Astrocyte of the cerebellum (primary cell): Measurements from ENCODE around the gene NSUN2.

ENCODE experiments used
- DNase-seq: peaks from one replicate; pipeline ENCODE4 v3.0.0-alpha.2; 2011; ENCODE audit warnings: low read depth
- H3K4me3 ChIP-seq: 2 replicates; pipeline ENCODE4 v1.5.1; 2011; ENCODE audit warnings: mild to moderate bottlenecking, low read depth, low read length, moderate library complexity
- CTCF ChIP-seq: IDR thresholded peaks from 2 replicates; pipeline ENCODE4 v1.5.1; 2012; ENCODE audit warnings: low read length, low read depth, moderate library complexity, mild to moderate bottlenecking; ENCODE audit errors: missing control alignments
- in situ Hi-C: cut with HindIII; loops from 2 replicates; pipeline ENCODE4 v1.10.0; 2017; ENCODE audit warnings: low sequenced_read_pairs

The NSUN2 gene

GRCh38 chr5:6584727-6585126, 48.1 kb downstream of the NSUN2 start:
- in situ Hi-C loops: loop anchor here (25.0 kb wide), 1 partner anchor 1097 kb away; no protein-coding TSS in a partner anchor
- H3K4me3 ChIP-seq: no peak overlapping the region
- DNase-seq: no peak
- no peak for TF ChIP-seq CTCF

- TF ChIP-seq CTCF: no peak
- no peak overlapping the region for H3K4me3 ChIP-seq
- in situ Hi-C loops: loop anchor here (25.0 kb wide), 1 partner anchor 1097 kb away; no protein-coding TSS in a partner anchor
- DNase-seq: no peak
These were observed 48.7 kb downstream of the NSUN2 start for GRCh38 chr5:6584101-6584645.

- in situ Hi-C loops: loop anchor here (25.0 kb wide), 1 partner anchor 1096 kb away; no protein-coding TSS in a partner anchor
- TF ChIP-seq CTCF: peak; percentile 31
- H3K4me3 ChIP-seq: peak overlapping the region; percentile 35
- DNase-seq: no peak
These were observed 49.6 kb downstream of the NSUN2 start for GRCh38 chr5:6583049-6583880.

DNA sequence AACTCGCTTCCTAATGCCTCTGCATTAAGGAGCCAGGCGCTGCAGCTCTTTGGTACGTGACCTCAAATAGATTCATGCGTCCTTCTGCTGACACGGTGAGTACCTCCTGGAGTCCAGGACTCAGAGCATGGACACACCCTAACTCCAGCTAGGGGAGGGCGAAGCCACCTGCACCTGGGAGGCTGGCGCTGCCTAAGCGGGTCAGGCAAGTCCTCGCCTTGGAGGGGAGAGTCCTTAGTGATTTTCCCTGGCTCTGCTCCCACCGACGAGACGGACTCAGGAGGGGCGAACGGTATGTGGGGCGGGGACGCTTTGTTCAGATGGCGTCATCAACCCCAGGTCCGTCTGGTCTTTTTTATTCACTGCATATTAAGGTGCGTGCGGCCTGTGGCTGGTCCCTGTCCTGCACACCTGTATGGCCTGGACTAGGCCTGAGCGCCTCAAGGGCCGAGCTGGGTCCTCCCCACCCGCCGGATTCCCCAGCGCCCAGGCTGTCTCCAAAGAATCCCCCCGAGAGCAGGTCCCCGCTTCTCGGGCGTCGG, 50.3 kb downstream of the NSUN2 start:
- H3K4me3 ChIP-seq: peak overlapping the region; percentile 35

GRCh38 chr5:6581559-6582426, 51.1 kb downstream of the NSUN2 start:
- H3K4me3 ChIP-seq: no peak overlapping the region
- TF ChIP-seq CTCF: no peak
- peak; percentile 6 for DNase-seq
- in situ Hi-C loops: loop anchor here (25.0 kb wide), 1 partner anchor 1094 kb away; no protein-coding TSS in a partner anchor

More for the DNA sequence above, 50.3 kb downstream of the NSUN2 start:
- in situ Hi-C loops: loop anchor here (25.0 kb wide), 1 partner anchor 1095 kb away; no protein-coding TSS in a partner anchor
- TF ChIP-seq CTCF: no peak
- no peak for DNase-seq

DNA sequence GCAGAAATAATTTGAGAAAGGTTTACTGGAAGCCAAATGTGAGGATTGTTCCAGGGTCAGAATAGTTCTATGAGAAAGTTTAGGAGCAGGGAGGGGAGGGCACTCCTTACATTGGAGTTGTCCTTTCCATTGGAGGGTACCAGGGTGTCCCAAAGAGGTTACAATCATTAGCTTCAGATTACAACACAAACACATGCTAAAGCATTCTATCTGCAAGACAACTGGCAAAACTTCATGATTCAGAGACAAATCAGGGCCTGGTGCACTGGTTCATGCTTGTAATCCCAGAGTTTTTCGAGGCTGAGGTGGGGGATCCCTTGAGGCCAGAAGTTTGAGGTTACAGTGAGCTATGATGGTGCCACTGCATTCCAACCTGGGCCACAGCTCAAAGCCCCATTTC, 51.8 kb downstream of the NSUN2 start:
- DNase-seq: no peak
- no peak for TF ChIP-seq CTCF
- in situ Hi-C loops: loop anchor here (25.0 kb wide), 1 partner anchor 1094 kb away; no protein-coding TSS in a partner anchor
- H3K4me3 ChIP-seq: no peak overlapping the region
